HT1080 (cell line): ENCODE data around the gene CPD. TPM values are rescaled to one million over a fixed set of nuclear protein-coding genes. Genes with fewer than 3 reads are reported as not detected.
A peak's percentile ranks its signal among the peaks of the same experiment; 100 is the strongest.
"Not testable (repeated sequence)": the region's sequence is repeated elsewhere in the genome, so short reads cannot be mapped to it uniquely, and the experiment has no call there.

Experiments used
- DNase-seq: peaks from one replicate; pipeline ENCODE4 v3.0.0-alpha.2; 2015; ENCODE audit warnings: low read depth
- total RNA-seq: library from RNA; depleted of rRNA; stranded (reverse); fragments of >200 nt; shearing (Covaris generic); gene quantifications from 2 replicates; pipeline ENCODE4 v1.2.3, GENCODE V29; 2014

The CPD gene
- total RNA-seq, 1 experiment from 2014 or later: 55.9 TPM

GRCh38 chr17:30426292-30426691 lies 47.6 kb downstream of the CPD start:
- peak; percentile 17 for DNase-seq

GRCh38 chr17:30427611-30428010 lies 48.9 kb downstream of the CPD start:
- no peak for DNase-seq

- no peak for DNase-seq
Observed at GRCh38 chr17:30429155-30429554, 50.4 kb downstream of the CPD start.

- DNase-seq: peak; percentile 95
Observed at GRCh38 chr17:30433514-30433913, 54.8 kb downstream of the CPD start.

- DNase-seq: no peak
Observed at GRCh38 chr17:30436729-30437128, 58.0 kb downstream of the CPD start.

- no peak for DNase-seq
Observed at GRCh38 chr17:30443721-30444120, 65.0 kb downstream of the CPD start.

GRCh38 chr17:30446640-30447039 lies 67.9 kb downstream of the CPD start:
- DNase-seq: not testable (repeated sequence)

- no peak for DNase-seq
Observed at GRCh38 chr17:30449480-30449879, 70.8 kb downstream of the CPD start.

GRCh38 chr17:30450125-30451027 lies 71.6 kb downstream of the CPD start:
- no peak for DNase-seq

GRCh38 chr17:30454635-30455034 lies 75.9 kb downstream of the CPD start:
- DNase-seq: no peak

GRCh38 chr17:30458371-30458770 lies 79.6 kb downstream of the CPD start:
- no peak for DNase-seq

GRCh38 chr17:30458797-30459413 lies 80.2 kb downstream of the CPD start:
- DNase-seq: not testable (repeated sequence)

- no peak for DNase-seq
Observed at GRCh38 chr17:30468465-30468864, 89.7 kb downstream of the CPD start.

GRCh38 chr17:30472238-30472890 lies 93.6 kb downstream of the CPD start:
- DNase-seq: no peak

GRCh38 chr17:30475206-30475605 lies 96.5 kb downstream of the CPD start:
- no peak for DNase-seq

GRCh38 chr17:30476726-30477082 lies 98.0 kb downstream of the CPD start:
- DNase-seq: no peak

GRCh38 chr17:30477083-30477773 lies 98.5 kb downstream of the CPD start, which contains the start of gene GOSR1:
Gene GOSR1, plus strand, starts transcription at chr17:30477408. Its CDS starts 26 bp downstream, at chr17:30477434.
- DNase-seq: peak; percentile 88

- peak; percentile 8 for DNase-seq
Observed at GRCh38 chr17:30477774-30478115, 99.0 kb downstream of the CPD start.

GRCh38 chr17:30482555-30482954 lies 103.8 kb downstream of the CPD start:
- no peak for DNase-seq

- no peak for DNase-seq
Observed at GRCh38 chr17:30483159-30483558, 104.4 kb downstream of the CPD start.

GRCh38 chr17:30493780-30494179 lies 115.1 kb downstream of the CPD start:
- no peak for DNase-seq

- DNase-seq: no peak
Observed at GRCh38 chr17:30495586-30495985, 116.9 kb downstream of the CPD start.
